ENCODE data around the gene SMIM10L2A. TPM values are rescaled to one million over a fixed set of nuclear protein-coding genes. Genes with fewer than 3 reads are reported as not detected.
"Not testable (repeated sequence)": the region's sequence is repeated elsewhere in the genome, so short reads cannot be mapped to it uniquely, and the experiment has no call there.

Gene SMIM10L2A
- total RNA-seq, 2 experiments from 2014 or later, result 0.33 to 0.45 TPM

DNA sequence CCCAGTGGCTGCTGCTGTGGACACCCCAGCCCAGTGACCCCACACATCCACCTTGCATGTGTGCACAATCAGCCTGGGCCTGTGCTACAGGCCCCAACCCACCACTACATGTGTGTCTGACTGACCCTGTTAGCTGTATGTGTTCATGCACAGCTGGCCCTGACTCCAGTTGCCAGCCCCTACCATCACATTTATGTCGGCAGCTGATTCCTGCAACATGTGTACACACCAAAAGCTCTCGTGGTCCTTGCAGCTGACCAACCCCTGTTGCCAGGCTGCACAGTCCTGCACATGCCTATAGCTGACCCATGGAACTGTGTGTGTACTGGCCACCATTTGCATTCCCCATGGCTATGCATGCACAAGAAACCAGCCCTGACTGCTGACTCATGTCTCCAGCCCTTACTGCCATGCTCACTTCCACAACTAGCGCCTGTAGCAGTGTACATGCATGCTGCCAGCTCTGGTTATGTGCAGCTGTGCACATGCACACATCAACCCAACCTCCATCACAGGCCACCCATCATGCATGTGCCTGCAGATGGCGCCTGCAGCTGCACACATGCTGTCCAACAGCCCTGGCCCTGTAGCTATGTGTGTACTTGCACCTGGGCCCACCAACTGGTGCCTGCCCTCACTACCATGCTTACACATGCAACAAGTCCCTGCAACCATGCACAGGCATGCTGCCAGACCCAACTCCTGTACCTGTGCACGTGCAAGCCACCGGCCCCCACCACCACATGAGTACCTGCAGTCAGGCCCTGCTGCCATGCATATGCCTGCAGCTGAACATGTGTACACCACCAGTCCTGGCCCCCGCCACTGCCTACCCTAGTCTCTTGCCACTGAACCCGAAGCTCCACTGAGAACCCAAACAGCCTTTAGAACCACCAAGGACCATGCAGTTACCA lies 28.1 kb downstream of the SMIM10L2A start:
- CTCF ChIA-PET, result no interaction called here
- Mint-ChIP-seq H3K4me1 (no peaks in the 10 kb centered on the region), H3K36me3 (ENCODE audit: low read depth) (no peaks in the 10 kb centered on the region), H3K27me3 (no peaks in the 10 kb centered on the region), H3K27ac (no peak overlapping the region), H3K9me3 (no peaks in the 10 kb centered on the region), H3K4me3 (no peak overlapping the region)
- no peak for DNase-seq
- POLR2A ChIA-PET, result no interaction called here

- H3K9me3 Mint-ChIP-seq, result no peaks in the 10 kb centered on the region
- H3K27ac Mint-ChIP-seq, result no peak overlapping the region
- no peak overlapping the region for H3K4me3 Mint-ChIP-seq
- ChIA-PET POLR2A (no interaction called here), CTCF (interaction anchor here (1.1 kb wide), 1 partner anchor 10 kb away, joined by 3 read pairs; no protein-coding TSS in a partner anchor)
- H3K4me1 Mint-ChIP-seq, result no peaks in the 10 kb centered on the region
- peaks cover 4% of the 10 kb centered on the region for H3K27me3 Mint-ChIP-seq
- no peak for DNase-seq
- no peaks in the 10 kb centered on the region for H3K36me3 Mint-ChIP-seq (ENCODE audit: low read depth)
These were observed 31.6 kb downstream of the SMIM10L2A start for GRCh38 chrX:135453381-135453780.

GRCh38 chrX:135454816-135455215 lies 33.1 kb downstream of the SMIM10L2A start:
- Mint-ChIP-seq H3K36me3 (ENCODE audit: low read depth) (no peaks in the 10 kb centered on the region), H3K27ac (no peak overlapping the region), H3K4me3 (no peak overlapping the region), H3K9me3 (no peaks in the 10 kb centered on the region), H3K27me3 (peaks cover 4% of the 10 kb centered on the region), H3K4me1 (no peaks in the 10 kb centered on the region)
- no peak for DNase-seq
- ChIA-PET CTCF (no interaction called here), POLR2A (no interaction called here)

GRCh38 chrX:135461756-135462155 lies 40.0 kb downstream of the SMIM10L2A start:
- CTCF ChIA-PET; H3K4me3 Mint-ChIP-seq; POLR2A ChIA-PET; H3K4me1 Mint-ChIP-seq; H3K27me3 Mint-ChIP-seq; DNase-seq; H3K9me3 Mint-ChIP-seq; H3K36me3 Mint-ChIP-seq (ENCODE audit: low read depth); H3K27ac Mint-ChIP-seq: not testable (repeated sequence)

DNA sequence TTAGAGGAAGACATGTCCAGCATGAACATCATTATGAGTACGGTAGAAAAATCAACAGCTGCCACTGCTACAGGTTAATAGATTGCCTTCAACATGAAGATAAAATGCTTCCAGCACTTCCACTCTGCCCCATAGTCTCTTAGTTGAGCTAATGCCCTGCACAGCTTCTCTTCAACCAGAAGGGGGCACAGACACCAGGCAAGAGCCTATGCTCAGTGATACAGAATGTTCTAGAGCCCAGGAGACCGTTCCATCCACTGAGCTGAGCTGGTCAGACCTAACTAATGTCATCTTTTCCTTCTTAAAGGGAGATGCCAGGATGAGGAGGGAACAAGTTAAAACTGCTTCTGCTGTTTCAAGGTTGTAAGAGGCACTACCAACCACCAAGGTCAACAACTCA lies 42.2 kb downstream of the SMIM10L2A start:
- DNase-seq, result no peak
- peaks cover 2% of the 10 kb centered on the region for H3K27me3 Mint-ChIP-seq
- no peak overlapping the region for H3K4me3 Mint-ChIP-seq
- H3K4me1 Mint-ChIP-seq, result no peaks in the 10 kb centered on the region
- H3K9me3 Mint-ChIP-seq, result no peaks in the 10 kb centered on the region
- POLR2A ChIA-PET, result no interaction called here
- no peak overlapping the region for H3K27ac Mint-ChIP-seq
- CTCF ChIA-PET, result interaction anchor here (0.6 to 1.1 kb wide), 4 partner anchors 9 to 44 kb away, joined by 3 to 4 read pairs (median 3); no protein-coding TSS in a partner anchor
- H3K36me3 Mint-ChIP-seq (ENCODE audit: low read depth), result no peaks in the 10 kb centered on the region

DNA sequence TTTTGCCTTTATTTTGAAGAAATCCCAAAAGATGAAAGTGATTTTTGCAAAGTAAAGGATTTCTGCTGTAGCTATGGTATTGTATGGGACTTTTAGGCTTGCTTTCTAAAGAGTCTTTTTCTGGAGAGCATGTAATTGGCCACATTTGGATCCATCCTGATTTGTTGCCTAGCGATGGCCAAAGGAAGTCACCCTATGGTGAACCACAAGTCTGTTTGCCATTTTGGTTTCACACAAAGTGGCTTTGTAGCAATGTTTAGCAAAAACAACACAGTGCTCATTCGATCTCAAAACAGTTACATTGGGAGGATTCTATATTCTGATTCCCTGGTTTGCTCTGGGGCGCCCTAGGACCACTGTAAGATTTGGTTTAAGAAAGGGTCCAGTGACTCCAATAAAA lies 54.6 kb downstream of the SMIM10L2A start:
- Mint-ChIP-seq H3K27me3 (peaks cover 2% of the 10 kb centered on the region), H3K4me1 (peaks cover 11% of the 10 kb centered on the region), H3K27ac (no peak overlapping the region), H3K36me3 (ENCODE audit: low read depth) (no peaks in the 10 kb centered on the region), H3K9me3 (no peaks in the 10 kb centered on the region), H3K4me3 (no peak overlapping the region)
- peak; percentile 17 for DNase-seq
- ChIA-PET POLR2A (no interaction called here), CTCF (interaction anchor here (1.2 to 1.3 kb wide), 2 partner anchors 8 to 12 kb away, joined by 4 read pairs; no protein-coding TSS in a partner anchor)

- H3K4me3 Mint-ChIP-seq, result no peak overlapping the region
- H3K36me3 Mint-ChIP-seq (ENCODE audit: low read depth), result no peaks in the 10 kb centered on the region
- peak; percentile 46 for DNase-seq
- H3K27me3 Mint-ChIP-seq, result no peaks in the 10 kb centered on the region
- no peak overlapping the region for H3K27ac Mint-ChIP-seq
- ChIA-PET CTCF (no interaction called here), POLR2A (no interaction called here)
- peaks cover 11% of the 10 kb centered on the region for H3K4me1 Mint-ChIP-seq
- no peaks in the 10 kb centered on the region for H3K9me3 Mint-ChIP-seq
These were observed 55.8 kb downstream of the SMIM10L2A start for GRCh38 chrX:135477576-135477975.

Other genes starting within 250 kb of the SMIM10L2A start
- gene ETDA, start 169.9 kb upstream of the SMIM10L2A start, total RNA-seq, result not detected
- not detected for gene ETDC, start 112.5 kb upstream of the SMIM10L2A start, total RNA-seq
- gene ZNF75D, start 77.8 kb upstream of the SMIM10L2A start, total RNA-seq, result 10 to 100 TPM; 11.8 to 11.9 TPM
- gene ZNF449, start 77.1 kb upstream of the SMIM10L2A start, total RNA-seq, result 1 to 10 TPM; 4.7 to 4.8 TPM
- 10 to 100 TPM; 25.0 to 29.0 TPM for gene INTS6L, start 98.7 kb downstream of the SMIM10L2A start, total RNA-seq

Data from activated CD4-positive, alpha-beta memory T cell treated with anti-CD3 and anti-CD28 coated beads, Interleukin-2, amount 10 ng/mL, durations not matched to agents 7 days and 5 days (primary cell).